ENCODE data around the gene NCOA3.
"Not testable (repeated sequence)": the region's sequence is repeated elsewhere in the genome, so short reads cannot be mapped to it uniquely, and the experiment has no call there.

DNA sequence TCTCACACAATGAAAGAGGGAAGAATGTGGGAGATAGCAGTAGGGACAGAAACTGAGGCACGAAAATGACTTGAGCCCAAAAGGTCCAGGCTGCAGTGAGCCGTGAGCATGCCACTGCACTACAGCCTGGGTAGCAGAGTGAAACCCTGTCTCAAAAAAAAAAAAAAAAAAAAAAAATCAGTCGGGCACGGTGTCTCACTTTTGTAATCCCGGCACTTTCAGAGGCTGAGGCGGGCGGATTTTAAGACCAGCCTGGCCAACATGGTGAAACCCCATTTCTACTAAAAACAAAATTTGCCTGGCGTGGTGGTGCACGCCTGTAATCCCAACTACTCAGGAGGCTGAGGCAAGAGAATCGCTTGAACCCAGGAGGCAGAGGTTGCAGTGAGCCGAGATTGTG lies 7.1 kb upstream of the NCOA3 start:
- TF ChIP-seq, protein P1, sequence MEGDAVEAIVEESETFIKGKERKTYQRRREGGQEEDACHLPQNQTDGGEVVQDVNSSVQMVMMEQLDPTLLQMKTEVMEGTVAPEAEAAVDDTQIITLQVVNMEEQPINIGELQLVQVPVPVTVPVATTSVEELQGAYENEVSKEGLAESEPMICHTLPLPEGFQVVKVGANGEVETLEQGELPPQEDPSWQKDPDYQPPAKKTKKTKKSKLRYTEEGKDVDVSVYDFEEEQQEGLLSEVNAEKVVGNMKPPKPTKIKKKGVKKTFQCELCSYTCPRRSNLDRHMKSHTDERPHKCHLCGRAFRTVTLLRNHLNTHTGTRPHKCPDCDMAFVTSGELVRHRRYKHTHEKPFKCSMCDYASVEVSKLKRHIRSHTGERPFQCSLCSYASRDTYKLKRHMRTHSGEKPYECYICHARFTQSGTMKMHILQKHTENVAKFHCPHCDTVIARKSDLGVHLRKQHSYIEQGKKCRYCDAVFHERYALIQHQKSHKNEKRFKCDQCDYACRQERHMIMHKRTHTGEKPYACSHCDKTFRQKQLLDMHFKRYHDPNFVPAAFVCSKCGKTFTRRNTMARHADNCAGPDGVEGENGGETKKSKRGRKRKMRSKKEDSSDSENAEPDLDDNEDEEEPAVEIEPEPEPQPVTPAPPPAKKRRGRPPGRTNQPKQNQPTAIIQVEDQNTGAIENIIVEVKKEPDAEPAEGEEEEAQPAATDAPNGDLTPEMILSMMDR (IDR thresholded peaks at IDR 0.05) = not testable (repeated sequence)
- TF ChIP-seq POLR2A (IDR thresholded peaks at IDR 0.05) = not testable (repeated sequence)
